Stimulated activated CD8-positive, alpha-beta memory T cell treated with anti-CD3 and anti-CD28 coated beads, Interleukin-15, amount 100 ng/mL, for 48 hours (primary cell): ENCODE data around the gene GPSM1.
"Not testable (repeated sequence)": the region's sequence is repeated elsewhere in the genome, so short reads cannot be mapped to it uniquely, and the experiment has no call there.

Experiments used
- DNase-seq, 2 donors: peaks; one replicate each; pipeline ENCODE4 v3.0.0-alpha.2; 2020; ENCODE audit warnings: low read depth in 2 of 2

The GPSM1 gene

GRCh38 chr9:136395345-136396218, 68.2 kb downstream of the GPSM1 start:
- DNase-seq = no peak

GRCh38 chr9:136396219-136396515, 68.8 kb downstream of the GPSM1 start:
- DNase-seq = no peak

GRCh38 chr9:136397643-136398042, 70.3 kb downstream of the GPSM1 start:
- DNase-seq = no peak

GRCh38 chr9:136398286-136398685, 70.9 kb downstream of the GPSM1 start:
- no peak for DNase-seq

GRCh38 chr9:136399176-136400037, 72.1 kb downstream of the GPSM1 start:
- no peak for DNase-seq

- peak; percentile 79 to 85 for DNase-seq
Measured at GRCh38 chr9:136400038-136400834, 72.9 kb downstream of the GPSM1 start, which contains the start of gene SNAPC4. SNAPC4 (minus strand) TSS chr9:136400170; CDS start chr9:136398428, 1,742 bp downstream.

- DNase-seq = no peak
Measured at GRCh38 chr9:136401173-136401922, 74.0 kb downstream of the GPSM1 start.

GRCh38 chr9:136402067-136402466, 74.7 kb downstream of the GPSM1 start:
- DNase-seq = no peak

- DNase-seq = peak; percentile 71
Measured at GRCh38 chr9:136403538-136403914, 76.2 kb downstream of the GPSM1 start.

GRCh38 chr9:136403915-136404800, 76.8 kb downstream of the GPSM1 start:
- DNase-seq = peak in 1 of 2 donors; percentile 34

GRCh38 chr9:136404801-136405136, 77.4 kb downstream of the GPSM1 start:
- DNase-seq = no peak

- no peak for DNase-seq
Measured at GRCh38 chr9:136405481-136405880, 78.1 kb downstream of the GPSM1 start.

- DNase-seq = not testable (repeated sequence)
Measured at GRCh38 chr9:136405904-136406303, 78.6 kb downstream of the GPSM1 start.

- DNase-seq = not testable (repeated sequence)
Measured at GRCh38 chr9:136407061-136407460, 79.7 kb downstream of the GPSM1 start.

- DNase-seq = no peak
Measured at GRCh38 chr9:136407911-136408310, 80.6 kb downstream of the GPSM1 start.
